ENCODE results near the gene POU6F2.

DNA sequence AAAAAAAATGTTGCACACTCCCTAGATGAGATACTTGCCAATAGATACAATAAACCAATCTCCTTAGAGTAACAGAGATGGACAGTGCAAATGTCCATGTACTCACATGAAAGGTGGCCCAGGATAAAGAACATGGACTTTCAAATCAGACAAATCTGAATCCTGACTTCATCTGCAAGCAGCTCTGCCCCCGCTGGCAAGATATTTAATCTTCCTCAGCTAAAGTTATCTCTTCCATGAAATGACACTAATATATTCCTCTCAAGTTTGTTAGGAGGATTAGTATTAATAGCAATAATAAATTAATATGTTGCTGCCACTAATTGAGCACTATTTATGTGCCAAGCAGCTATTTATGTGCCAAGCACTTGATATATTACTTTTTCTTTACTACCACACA lies 439.9 kb downstream of the POU6F2 start:
- TF ChIP-seq POLR2A (IDR thresholded peaks at IDR 0.05), result no peak
- TF ChIP-seq, protein P1, sequence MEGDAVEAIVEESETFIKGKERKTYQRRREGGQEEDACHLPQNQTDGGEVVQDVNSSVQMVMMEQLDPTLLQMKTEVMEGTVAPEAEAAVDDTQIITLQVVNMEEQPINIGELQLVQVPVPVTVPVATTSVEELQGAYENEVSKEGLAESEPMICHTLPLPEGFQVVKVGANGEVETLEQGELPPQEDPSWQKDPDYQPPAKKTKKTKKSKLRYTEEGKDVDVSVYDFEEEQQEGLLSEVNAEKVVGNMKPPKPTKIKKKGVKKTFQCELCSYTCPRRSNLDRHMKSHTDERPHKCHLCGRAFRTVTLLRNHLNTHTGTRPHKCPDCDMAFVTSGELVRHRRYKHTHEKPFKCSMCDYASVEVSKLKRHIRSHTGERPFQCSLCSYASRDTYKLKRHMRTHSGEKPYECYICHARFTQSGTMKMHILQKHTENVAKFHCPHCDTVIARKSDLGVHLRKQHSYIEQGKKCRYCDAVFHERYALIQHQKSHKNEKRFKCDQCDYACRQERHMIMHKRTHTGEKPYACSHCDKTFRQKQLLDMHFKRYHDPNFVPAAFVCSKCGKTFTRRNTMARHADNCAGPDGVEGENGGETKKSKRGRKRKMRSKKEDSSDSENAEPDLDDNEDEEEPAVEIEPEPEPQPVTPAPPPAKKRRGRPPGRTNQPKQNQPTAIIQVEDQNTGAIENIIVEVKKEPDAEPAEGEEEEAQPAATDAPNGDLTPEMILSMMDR (IDR thresholded peaks at IDR 0.05), result peak in 1 of 4 donors; percentile 9

All from right lobe of liver (tissue), 4 donors.